GM18508 (cell line): Measurements from ENCODE around the gene IRF2BP2.
"Not testable (repeated sequence)": the region's sequence is repeated elsewhere in the genome, so short reads cannot be mapped to it uniquely, and the experiment has no call there.

Experiments used
- ATAC-seq: cut with Tn5 transposase; IDR thresholded peaks from one replicate; pipeline ENCODE4 v1.9.1; 2021; ENCODE audit warnings: moderate number of reproducible peaks; ENCODE audit not compliant: insufficient read depth, unreplicated experiment

Gene IRF2BP2

DNA sequence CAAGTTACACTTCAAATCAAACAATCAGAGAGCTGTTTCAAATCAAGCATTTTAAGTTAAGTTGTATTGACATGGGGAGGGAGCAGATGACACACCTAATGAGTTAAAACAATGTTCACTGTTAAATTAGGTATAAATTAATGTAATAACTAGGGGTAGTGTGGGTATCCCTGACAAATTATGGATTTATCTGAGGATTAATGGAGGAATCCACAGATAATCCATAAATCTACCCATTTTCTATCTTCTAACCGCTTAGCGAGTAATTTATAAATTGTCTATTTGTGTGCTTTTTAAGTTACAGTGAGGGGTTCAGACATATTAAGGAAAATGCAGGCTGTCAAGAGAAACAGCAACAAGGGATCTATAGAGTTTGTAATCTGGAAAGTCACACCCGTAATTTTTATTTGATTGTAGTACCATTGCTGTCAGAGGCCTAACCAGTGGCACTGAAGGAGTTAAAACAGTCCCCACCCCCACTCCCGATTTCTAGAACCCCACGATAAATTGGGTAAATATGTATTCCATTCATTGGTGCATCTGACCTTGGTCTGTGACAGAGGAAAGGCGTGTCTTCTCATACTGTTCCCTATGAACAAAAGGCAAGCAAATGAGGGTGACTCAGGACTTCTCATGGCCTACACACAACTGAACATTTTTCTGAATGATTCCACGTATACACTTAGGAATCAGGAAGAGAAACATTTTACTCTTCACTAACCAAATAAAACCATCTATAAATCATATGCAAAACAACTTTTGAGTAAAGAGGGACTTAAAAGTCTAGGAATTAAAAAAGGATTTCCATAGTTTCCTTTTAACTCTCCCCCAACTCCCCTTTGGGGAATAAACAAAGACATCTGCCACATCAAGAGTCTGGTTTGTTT is 7.4 kb downstream of the IRF2BP2 start:
- no peak for ATAC-seq

DNA sequence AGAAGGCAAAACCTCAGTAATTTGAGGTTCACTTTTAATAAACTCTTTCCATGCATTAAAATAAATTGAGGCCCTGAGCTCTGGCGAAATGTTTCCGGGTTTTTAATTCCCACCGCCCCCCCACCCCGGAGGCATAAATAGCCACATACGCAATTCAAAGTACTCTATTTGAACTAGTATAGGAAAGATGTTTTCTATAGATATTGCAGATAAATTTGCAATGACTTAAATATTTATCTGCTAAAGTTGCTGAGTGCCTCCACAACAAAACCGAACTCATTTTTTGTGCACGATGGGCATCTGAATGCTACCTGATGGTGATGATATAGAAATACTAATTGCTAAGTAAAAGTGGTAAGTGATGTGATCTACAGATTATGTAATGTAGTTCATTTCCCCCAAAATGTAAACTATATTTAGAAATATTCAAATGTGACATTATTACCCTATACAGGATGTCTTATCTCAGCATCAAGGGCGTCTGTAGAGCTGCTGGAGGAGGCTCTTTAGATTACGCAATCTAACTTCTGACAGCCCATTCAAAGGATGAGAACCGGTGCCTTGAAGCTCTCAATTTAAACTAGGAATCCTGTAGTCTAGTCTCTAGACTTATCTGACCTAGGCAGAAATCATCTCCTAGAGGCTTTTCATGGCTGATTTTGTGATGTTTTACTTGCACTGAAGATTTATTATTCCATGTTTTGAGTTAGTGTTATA is 8.5 kb downstream of the IRF2BP2 start:
- no peak for ATAC-seq

DNA sequence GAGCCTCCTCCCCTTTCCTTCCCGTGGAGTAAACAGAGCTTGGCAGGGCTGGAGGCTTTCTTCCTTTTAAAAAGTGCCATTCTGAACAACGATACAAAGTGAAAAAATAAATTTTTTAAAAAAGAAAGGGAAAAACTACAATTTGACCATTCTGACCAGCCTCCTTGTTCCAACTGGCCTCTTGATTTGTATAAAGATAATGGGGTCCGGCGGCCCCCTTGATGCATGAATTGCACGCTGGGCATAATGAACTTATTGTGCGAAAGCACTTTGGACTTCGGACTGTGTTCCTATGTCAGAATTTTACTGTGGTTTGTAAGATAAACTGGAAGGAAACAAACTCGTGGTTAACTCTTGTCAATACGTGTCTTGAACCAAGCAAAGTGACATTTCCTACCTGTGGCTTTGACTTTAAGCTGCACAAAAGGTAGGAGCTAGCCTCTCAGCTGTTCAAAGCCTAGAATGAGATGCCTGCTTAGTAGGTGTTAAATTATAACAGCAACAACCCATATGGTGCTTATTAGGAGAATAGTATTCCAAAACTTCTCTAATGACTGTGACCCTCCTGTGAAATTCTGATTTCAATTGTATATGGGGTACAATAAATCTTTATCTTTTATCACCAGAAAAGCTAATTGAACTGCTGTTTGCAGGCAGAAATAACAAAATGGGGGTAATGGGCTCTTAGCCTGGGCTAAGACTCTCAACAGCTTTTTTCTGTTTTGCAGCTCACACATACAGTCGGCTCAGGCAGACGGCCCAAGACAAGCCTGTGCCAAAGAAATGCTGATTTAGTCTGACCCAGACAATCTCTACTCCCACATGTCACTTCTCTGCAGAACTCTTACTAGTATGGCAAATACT is 9.3 kb downstream of the IRF2BP2 start:
- ATAC-seq, result no peak

DNA sequence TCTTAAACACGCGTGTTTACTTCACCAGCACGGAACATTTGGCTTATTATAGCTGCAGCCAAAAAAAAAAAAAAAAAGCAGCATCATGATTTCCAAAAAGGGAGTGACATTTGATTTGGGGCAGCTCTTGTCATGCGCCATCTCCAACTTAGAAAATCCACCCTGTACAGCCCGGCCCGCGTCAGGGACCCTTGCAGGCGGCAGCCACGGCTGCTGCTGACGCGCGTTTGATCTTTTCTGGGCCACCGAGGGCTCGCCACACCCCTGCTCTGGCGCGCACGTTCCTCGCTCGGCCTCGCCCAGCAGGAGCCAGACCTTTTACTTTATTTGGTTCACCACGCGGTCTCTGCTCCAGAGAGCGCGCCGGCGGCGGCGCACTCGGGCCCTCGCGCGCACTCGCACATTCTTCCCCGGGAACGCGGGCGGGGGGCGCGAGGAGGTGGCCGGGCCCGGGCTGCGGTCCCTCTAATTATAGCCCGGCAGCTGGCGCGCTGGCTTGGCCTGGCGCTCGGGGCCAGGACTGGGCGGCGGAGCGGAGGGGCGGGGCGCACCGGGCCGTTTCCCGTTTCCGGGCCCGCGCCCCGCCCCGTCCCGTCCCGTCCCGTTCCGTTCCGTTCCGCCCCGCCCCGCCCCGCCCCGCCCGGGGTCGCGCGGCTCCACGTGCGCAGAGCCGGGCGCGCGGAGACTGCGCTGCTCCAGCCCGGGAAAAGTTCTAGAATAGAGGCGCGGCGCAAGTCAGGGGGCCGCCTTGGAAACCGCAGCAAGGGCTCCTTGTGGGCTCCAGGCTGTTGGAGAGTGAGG is 10.2 kb downstream of the IRF2BP2 start:
- no peak for ATAC-seq

DNA sequence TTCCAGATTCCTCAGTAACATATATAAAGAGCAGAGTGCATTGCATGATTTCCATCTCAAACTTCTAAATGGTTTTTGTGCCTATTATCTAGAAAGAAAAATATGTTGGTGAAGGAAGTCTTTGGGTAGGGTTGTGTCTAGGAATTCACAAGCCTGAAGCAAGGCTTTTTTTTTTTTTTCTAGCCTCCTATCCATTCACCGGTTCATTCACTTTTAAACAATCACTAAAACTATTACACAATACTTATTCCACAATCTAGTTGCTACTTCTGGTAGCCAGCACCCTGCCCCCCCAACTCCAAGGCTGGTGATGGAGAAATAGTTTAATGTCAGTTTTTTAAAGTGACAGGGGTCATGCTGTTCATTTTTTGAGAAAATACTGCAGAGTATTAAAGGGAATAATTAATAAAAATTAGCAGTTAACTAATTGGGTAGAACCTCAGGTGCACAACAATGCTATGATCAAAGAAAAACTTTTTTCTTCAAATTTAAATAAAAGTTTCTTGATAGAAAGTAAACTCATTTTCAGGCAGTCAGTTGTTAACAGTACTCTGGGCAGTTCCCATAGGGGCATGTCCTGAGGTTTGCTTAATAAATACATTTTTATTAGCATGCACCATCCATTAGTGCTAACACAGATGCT is 10.9 kb downstream of the IRF2BP2 start:
- no peak for ATAC-seq

DNA sequence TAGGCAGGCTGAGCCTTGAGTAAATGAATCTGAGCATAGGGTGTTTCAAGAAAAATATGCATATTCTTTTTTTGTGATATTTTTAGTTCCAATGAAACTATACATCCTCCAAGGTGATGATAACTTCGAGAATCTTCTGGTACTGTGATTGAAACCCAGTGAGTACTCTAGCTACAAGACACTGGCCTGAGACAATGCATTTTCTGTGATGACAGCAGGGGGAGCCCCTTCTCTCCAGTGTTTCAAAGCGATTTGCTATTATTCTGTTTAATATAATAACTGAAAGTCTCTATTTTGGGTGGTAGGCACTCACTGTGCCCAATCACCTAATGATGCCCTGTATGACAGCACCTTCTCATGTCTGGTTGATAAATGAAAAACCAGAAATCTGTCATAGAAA is 12.1 kb downstream of the IRF2BP2 start:
- no peak for ATAC-seq

DNA sequence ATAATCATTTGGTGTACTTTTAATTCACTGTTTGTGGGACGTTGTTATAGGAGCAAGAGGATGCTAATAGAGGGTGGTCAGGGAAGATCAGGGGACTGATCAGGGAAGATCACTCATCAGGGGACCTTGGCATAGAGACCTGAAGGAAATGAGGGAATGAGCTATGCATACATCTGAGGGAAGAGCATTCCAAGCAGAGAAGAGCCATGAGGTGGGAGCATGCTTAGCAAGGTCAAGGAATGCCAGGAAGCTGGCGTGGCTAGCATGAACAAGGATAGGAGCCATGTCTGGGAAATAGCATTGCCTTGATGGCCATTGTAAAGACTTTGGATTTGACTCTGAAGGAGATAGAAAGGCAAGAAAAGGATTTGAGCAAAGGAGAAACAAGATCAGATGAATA is 14.1 kb downstream of the IRF2BP2 start:
- ATAC-seq, result no peak

DNA sequence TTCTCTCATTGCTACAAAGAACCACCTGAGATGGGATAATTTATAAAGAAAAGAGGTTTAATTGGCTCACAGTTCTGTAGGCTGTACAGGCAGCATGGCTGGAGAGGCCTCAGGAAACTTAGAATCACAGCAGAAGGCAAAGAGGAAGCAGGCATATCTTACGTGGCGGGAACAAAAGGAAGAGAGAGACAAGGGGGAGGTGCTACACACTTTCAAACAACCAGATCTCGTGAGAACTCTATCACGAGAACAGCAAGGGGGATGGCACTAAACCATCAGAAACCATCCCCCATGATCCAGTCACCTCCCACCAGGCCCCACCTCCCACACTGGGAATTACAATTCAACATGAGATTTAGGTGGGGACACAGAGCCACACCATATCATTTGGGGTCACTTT is 15.4 kb downstream of the IRF2BP2 start:
- not testable (repeated sequence) for ATAC-seq

DNA sequence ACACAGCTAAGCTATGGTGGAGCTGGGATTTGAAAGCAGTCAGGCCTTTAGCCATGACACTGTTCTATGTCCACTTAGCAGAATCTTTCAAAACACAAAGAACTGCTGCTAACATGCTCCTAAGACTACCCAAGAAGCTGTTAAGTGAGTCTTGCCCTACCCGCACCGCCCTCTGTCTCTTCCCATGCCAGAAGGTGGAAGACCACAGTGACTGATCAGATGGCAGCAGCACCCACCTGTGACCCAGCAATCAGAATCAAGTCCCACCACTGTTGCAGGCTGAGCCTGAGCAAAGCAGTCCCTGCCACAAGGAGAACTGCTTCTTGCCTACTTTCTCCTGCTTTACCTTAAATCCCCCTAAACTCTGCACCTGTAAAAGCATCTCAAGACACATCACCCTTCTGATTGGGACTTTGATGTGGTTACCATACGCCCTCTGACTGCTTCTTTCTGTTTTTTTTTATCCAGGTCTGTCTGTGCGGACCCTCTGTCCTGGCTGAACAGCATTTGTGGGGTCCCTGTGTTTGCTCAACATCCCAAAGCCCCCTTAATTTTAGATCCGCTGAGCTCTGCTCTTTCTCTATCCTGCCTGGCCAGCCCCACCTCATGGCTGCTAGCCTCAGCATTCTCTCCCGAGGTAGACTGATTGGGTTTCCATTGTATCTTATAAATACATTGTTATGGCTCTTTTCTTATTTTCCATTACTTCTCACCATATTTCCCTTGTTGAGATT is 16.0 kb downstream of the IRF2BP2 start:
- no peak for ATAC-seq

DNA sequence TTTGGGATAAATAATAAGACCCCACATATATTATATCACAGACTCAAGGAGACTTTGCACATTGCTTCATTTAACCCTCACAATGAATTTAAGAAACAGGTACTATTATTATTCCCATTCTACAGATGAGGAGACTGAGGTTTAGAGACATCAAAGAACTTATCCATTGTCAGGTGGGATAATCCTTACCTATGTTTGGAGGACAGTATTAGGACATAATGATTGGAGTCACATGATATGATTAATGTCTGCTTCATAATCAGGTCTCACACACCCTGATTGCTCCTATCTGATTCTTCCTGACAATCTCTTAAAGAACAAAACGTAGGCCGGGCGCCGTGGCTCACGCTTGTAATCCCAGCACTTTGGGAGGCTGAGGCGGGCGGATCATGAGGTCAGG is 16.9 kb downstream of the IRF2BP2 start:
- ATAC-seq, result no peak

DNA sequence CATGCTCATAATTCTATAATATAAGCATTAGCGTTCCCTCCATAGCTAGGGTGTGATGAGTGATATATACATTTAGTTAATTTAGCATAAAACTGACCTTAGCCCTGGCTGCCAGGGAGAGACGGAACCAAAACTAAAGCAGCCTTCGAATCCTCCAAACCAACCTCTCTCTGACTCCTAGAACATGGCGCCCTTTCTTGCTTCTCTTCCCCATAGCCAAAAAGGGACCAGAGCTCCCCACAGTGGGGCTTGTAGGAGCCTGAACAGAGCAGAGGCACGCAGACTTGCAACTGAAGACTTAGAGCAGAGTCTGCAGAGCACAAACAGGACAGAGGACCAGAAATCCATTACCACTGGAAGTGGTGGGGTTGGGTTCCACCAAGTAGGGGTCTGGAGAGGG is 17.7 kb downstream of the IRF2BP2 start:
- no peak for ATAC-seq

DNA sequence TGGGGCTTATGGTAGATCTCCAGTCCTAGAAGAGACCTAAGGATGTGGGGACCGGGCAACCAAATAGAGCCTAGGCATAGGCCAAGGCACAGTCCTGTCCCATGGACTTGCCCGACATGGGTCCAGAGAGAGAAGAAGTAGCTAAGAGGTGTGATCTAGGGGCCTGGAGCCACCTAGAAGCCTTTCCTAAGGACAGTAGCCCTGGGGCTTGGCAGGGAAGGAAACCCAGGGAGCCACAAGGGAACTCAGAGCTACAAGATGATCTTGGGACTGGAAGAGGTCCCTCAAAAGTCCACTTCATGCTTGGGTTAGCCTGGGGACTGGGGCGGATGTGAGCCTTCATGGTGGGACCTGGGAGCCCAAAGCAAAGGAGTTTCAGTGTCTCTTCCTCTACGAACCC is 18.8 kb downstream of the IRF2BP2 start:
- no peak for ATAC-seq

DNA sequence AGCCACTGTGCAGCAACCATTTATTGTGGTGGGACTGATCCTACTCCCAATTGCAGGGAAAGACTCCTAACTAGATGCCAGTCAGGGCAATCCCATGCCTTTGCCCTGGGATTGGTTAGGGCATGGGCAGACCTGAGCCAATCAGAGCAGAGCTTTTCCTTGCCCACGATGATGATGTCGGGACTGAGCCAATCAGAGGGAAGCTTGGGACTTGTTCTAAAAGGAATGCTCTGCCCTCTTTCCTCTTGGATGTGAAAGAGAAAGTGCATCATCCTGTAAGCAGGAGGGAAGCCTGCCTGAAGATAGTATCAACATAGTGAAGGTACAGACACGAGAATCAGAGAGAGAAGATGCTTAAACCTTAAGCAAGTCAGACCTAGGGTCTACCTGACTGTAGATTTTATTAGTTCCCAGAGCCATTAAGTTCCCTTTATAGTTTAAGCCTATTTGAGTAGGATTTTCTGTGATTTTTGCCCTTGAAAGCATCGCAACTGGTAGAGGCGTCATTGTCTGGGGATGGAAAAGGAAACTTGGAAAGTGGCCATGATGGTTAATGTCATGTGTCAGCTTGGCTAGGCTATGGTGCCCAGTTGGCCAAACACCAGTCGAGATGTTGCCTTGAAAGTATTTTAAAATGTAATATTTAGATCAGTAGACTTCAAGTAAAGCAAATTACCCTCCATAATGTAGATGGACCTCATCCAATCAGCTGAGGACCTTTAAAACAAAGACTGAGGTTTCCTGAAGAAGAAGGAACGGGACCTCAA is 19.9 kb downstream of the IRF2BP2 start:
- ATAC-seq, result no peak

DNA sequence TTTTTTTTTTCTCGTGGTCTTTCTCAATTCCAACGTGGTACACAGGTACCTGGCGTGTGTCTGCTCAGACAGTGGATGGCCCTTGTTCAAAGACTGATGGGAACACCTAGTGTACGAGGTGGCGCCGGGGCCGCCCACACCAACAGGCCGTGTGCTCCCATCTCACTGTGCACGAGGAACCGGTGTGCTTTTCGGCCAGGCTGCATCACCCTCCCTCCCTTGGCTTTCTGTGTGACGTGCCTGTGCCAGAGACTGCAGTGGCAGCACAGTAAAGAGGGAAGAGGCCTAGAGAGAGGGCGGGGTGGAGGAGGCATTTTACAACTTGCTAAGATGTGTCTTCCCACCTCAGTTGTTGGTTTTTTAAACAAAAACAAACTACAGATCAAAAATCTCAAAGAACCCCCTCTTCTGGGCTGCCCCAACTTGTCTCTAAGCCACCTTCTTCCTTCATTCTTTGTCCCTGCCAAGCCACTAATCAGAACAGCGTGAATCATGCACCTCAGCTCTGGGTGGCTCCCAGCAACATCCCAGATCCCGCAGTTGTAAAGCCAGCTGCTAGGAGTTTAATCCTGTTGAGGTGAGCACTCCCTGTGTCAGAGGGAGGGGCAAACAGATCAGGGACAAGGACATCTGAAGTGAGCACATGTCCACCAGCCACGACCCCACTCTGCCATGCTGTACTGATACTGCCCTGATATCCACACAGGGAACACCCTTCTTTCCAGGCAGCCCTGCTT is 20.7 kb downstream of the IRF2BP2 start:
- ATAC-seq, result no peak

DNA sequence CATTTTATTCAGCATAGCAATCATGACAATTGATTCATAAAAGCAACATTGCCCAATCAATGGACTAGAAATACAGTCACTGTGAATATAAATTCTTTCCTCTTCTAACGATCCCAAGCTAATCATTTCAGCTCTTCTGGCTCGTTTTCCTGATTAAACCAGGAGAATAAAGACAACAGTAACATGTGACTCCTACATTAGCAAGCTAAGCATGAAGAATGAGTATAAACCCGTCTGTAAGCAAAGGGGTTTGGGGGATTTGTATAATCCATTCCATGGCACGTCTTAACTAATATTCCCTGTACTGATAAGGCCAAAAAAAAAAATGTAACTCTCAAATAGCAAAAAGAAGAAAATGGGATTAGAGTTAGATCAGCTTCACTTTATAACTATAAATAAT is 21.6 kb downstream of the IRF2BP2 start:
- ATAC-seq, result no peak

DNA sequence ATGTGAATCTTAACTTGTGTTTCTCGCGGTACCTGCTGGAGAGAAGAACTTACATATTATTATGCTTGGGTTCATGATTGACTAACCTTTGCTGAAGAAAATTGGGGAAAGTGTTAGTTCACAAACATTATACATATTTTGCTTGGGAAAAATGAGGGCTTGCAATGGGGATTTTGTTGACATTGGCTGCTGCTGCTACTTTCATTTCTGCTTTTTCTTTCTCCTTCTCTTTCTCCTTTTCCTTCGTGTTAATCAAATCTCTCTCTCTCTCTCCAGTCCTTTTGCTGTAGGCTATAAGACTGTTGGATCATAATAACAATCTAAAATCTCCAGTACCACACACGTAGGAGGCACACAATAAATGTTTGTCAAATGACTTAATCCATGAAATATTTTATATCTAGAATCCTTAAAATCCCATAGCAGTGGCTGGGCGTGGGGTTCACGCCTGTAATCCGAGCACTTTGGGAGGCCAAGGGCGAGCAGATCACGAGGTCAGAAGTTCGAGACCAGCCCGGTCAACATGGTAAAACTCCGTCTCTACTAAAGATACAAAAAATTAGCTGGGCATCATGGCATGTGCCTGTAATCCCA is 23.0 kb downstream of the IRF2BP2 start:
- no peak for ATAC-seq

DNA sequence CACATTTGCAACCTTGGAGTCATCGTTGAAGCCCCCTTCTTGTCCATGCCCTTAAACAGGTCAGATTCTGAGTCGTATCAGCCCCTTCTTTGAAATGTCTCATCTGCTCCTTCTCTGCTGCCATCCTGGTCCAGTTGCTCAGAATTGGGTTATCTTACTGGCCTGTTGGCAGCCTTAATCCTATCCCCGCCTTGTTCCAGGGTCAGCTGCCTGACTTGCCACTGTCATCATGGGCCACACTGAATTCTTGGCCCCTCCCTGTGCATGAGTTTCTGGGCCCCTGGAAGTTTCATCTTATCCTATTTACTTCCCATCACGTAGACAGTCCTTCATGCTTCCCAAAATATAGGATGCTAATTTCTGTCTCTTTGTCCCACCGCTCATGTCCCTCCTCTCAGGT is 23.7 kb downstream of the IRF2BP2 start:
- no peak for ATAC-seq
